Measurements from ENCODE around the gene SH2D6.
"Not testable (repeated sequence)": the region's sequence is repeated elsewhere in the genome, so short reads cannot be mapped to it uniquely, and the experiment has no call there.

Gene SH2D6

GRCh38 chr2:85475799-85476490 lies 57.4 kb downstream of the SH2D6 start:
- H3K9ac ChIP-seq (ENCODE audit: insufficient read length), result no peak overlapping the region

GRCh38 chr2:85476624-85477023 lies 58.1 kb downstream of the SH2D6 start:
- Histone ChIP-seq H3K27ac (no peak overlapping the region), H3K9ac (ENCODE audit: insufficient read length) (no peak overlapping the region), H3K36me3 (ENCODE audit: insufficient read depth, low read length) (no peaks in the 10 kb centered on the region), H3K4me3 (no peak overlapping the region), H3K9me3 (ENCODE audit: low read depth, low read length) (no peaks in the 10 kb centered on the region)
- DNase-seq (ENCODE audit: low read depth, low spot score), result no peak
- no peak for TF ChIP-seq FOXP2 (optimal IDR thresholded peaks at IDR 0.05; ENCODE audit: control extremely low read depth, extremely low read length, insufficient read depth)
- no peak for TF ChIP-seq POLR2AphosphoS5 (IDR thresholded peaks at IDR 0.05; ENCODE audit: borderline replicate concordance, low read depth, low read length)
- no peak for TF ChIP-seq EZH2 (IDR thresholded peaks at IDR 0.05)

More at GRCh38 chr2:85475799-85476490, 57.4 kb downstream of the SH2D6 start:
- H3K36me3 ChIP-seq (ENCODE audit: insufficient read depth, low read length), result no peaks in the 10 kb centered on the region
- H3K4me3 ChIP-seq, result no peak overlapping the region
- DNase-seq (ENCODE audit: low read depth, low spot score), result no peak
- H3K27ac ChIP-seq, result no peak overlapping the region
- no peaks in the 10 kb centered on the region for H3K9me3 ChIP-seq (ENCODE audit: low read depth, low read length)
- no peak for TF ChIP-seq POLR2AphosphoS5 (IDR thresholded peaks at IDR 0.05; ENCODE audit: borderline replicate concordance, low read depth, low read length)
- TF ChIP-seq FOXP2 (optimal IDR thresholded peaks at IDR 0.05; ENCODE audit: control extremely low read depth, extremely low read length, insufficient read depth), result no peak
- TF ChIP-seq EZH2 (IDR thresholded peaks at IDR 0.05), result no peak

GRCh38 chr2:85477884-85478283 lies 59.4 kb downstream of the SH2D6 start:
- Histone ChIP-seq H3K36me3 (ENCODE audit: insufficient read depth, low read length) (no peaks in the 10 kb centered on the region), H3K27ac (no peak overlapping the region), H3K4me3 (no peak overlapping the region), H3K9ac (ENCODE audit: insufficient read length) (no peak overlapping the region), H3K9me3 (ENCODE audit: low read depth, low read length) (no peaks in the 10 kb centered on the region)
- TF ChIP-seq FOXP2 (optimal IDR thresholded peaks at IDR 0.05; ENCODE audit: control extremely low read depth, extremely low read length, insufficient read depth), result no peak
- no peak for TF ChIP-seq EZH2 (IDR thresholded peaks at IDR 0.05)
- no peak for TF ChIP-seq POLR2AphosphoS5 (IDR thresholded peaks at IDR 0.05; ENCODE audit: borderline replicate concordance, low read depth, low read length)
- no peak for DNase-seq (ENCODE audit: low read depth, low spot score)

- Histone ChIP-seq H3K36me3 (ENCODE audit: insufficient read depth, low read length) (no peaks in the 10 kb centered on the region), H3K4me3 (no peak overlapping the region), H3K9ac (ENCODE audit: insufficient read length) (no peak overlapping the region), H3K27ac (no peak overlapping the region), H3K9me3 (ENCODE audit: low read depth, low read length) (no peaks in the 10 kb centered on the region)
- TF ChIP-seq POLR2AphosphoS5 (IDR thresholded peaks at IDR 0.05; ENCODE audit: borderline replicate concordance, low read depth, low read length) (no peak), FOXP2 (optimal IDR thresholded peaks at IDR 0.05; ENCODE audit: control extremely low read depth, extremely low read length, insufficient read depth) (no peak), EZH2 (IDR thresholded peaks at IDR 0.05) (no peak)
- no peak for DNase-seq (ENCODE audit: low read depth, low spot score)
These were observed 63.6 kb downstream of the SH2D6 start for GRCh38 chr2:85481818-85482777.

- not testable (repeated sequence) for DNase-seq (ENCODE audit: low read depth, low spot score); H3K9me3 ChIP-seq (ENCODE audit: low read depth, low read length); H3K9ac ChIP-seq (ENCODE audit: insufficient read length); H3K36me3 ChIP-seq (ENCODE audit: insufficient read depth, low read length); H3K4me3 ChIP-seq; H3K27ac ChIP-seq
These were observed 66.1 kb downstream of the SH2D6 start for GRCh38 chr2:85484615-85485014.

- Histone ChIP-seq H3K27ac (0 out of 2 replicates have a peak overlapping the region, but pooled peaks have one; percentile 25), H3K4me3 (no peak overlapping the region), H3K9ac (ENCODE audit: insufficient read length) (no peak overlapping the region), H3K36me3 (ENCODE audit: insufficient read depth, low read length) (no peaks in the 10 kb centered on the region), H3K9me3 (ENCODE audit: low read depth, low read length) (no peaks in the 10 kb centered on the region)
- TF ChIP-seq POLR2AphosphoS5 (IDR thresholded peaks at IDR 0.05; ENCODE audit: borderline replicate concordance, low read depth, low read length) (no peak), FOXP2 (optimal IDR thresholded peaks at IDR 0.05; ENCODE audit: control extremely low read depth, extremely low read length, insufficient read depth) (no peak), EZH2 (IDR thresholded peaks at IDR 0.05) (no peak)
- no peak for DNase-seq (ENCODE audit: low read depth, low spot score)
These were observed 67.3 kb downstream of the SH2D6 start for GRCh38 chr2:85485815-85486214.
